Neuronal stem cell (in vitro differentiated cells): ENCODE data around the gene CACNB4.

Experiments
- DNase-seq: peaks from one replicate; pipeline ENCODE4 v3.0.0-alpha.2; 2013; ENCODE audit warnings: low spot score
- H2AFZ ChIP-seq: one replicate; pipeline ENCODE4 v1.6.1; 2013; ENCODE audit warnings: mild to moderate bottlenecking, low read length, inconsistent platforms
- H2AK5ac ChIP-seq: 2 replicates; pipeline ENCODE4 v1.6.1; 2013; ENCODE audit warnings: low read depth, mild to moderate bottlenecking, inconsistent platforms, low read length, moderate library complexity, mixed read lengths
- H2BK120ac ChIP-seq: 2 replicates; pipeline ENCODE4 v1.6.1; 2013; ENCODE audit warnings: low read depth, mild to moderate bottlenecking, inconsistent platforms, low read length, moderate library complexity, mixed read lengths
- H2BK12ac ChIP-seq: one replicate; pipeline ENCODE4 v1.6.1; 2013; ENCODE audit warnings: low read length, inconsistent platforms
- H2BK15ac ChIP-seq: 2 replicates; pipeline ENCODE4 v1.6.1; 2013; ENCODE audit warnings: mild to moderate bottlenecking, low read length, inconsistent platforms, mixed read lengths
- H2BK5ac ChIP-seq: one replicate; pipeline ENCODE4 v1.6.1; 2013; ENCODE audit warnings: inconsistent platforms, mild to moderate bottlenecking, low read length, moderate library complexity
- H3K14ac ChIP-seq: one replicate; pipeline ENCODE4 v1.6.1; 2013; ENCODE audit warnings: low read length, inconsistent platforms
- H3K18ac ChIP-seq: 2 replicates; pipeline ENCODE4 v1.6.1; 2013; ENCODE audit warnings: low read length, inconsistent platforms
- H3K23ac ChIP-seq: 2 replicates; pipeline ENCODE4 v1.6.1; 2013; ENCODE audit warnings: low read depth, mild to moderate bottlenecking, mixed read lengths, low read length, inconsistent platforms; ENCODE audit not compliant: poor library complexity
- H3K27ac ChIP-seq: replicated peaks from 3 replicates; pipeline ENCODE4 v1.5.1; 2013; ENCODE audit warnings: low read length, inconsistent platforms
- H3K27me3 ChIP-seq, 3 experiments: 2 replicates each; pipeline ENCODE4 v1.6.1; 2013; ENCODE audit warnings: low read length in 3 of 3, mild to moderate bottlenecking in 2 of 3, inconsistent platforms in 1 of 3, low read depth in 1 of 3, mixed read lengths in 1 of 3, moderate library complexity in 1 of 3; ENCODE audit not compliant: control insufficient read depth in 3 of 3, insufficient read depth in 3 of 3
- H3K36me3 ChIP-seq, 2 donors: replicated peaks in 1 of 2; 2 replicates each; pipeline ENCODE4 v1.6.1; 2013; ENCODE audit warnings: low read length in 2 of 2; ENCODE audit not compliant: control insufficient read depth in 2 of 2, insufficient read depth in 2 of 2
- H3K4ac ChIP-seq: 2 replicates; pipeline ENCODE4 v1.6.1; 2013; ENCODE audit warnings: inconsistent platforms, mild to moderate bottlenecking, low read length, moderate library complexity
- H3K4me1 ChIP-seq, 2 donors: 1 replicate in 1 of 2; 2 replicates in 1 of 2; pipeline ENCODE4 v1.6.1; 2013; ENCODE audit warnings: low read length in 2 of 2, low read depth in 1 of 2; ENCODE audit not compliant: control insufficient read depth in 2 of 2, insufficient read depth in 1 of 2
- H3K4me2 ChIP-seq: one replicate; pipeline ENCODE4 v1.6.1; 2013; ENCODE audit warnings: mild to moderate bottlenecking, low read length, inconsistent platforms; ENCODE audit not compliant: insufficient read depth, poor library complexity, severe bottlenecking
- H3K4me3 ChIP-seq, 2 donors: 2 replicates each; pipeline ENCODE4 v1.5.1; 2013; ENCODE audit warnings: low read length in 2 of 2, mild to moderate bottlenecking in 2 of 2, inconsistent platforms in 1 of 2, moderate library complexity in 1 of 2
- H3K79me1 ChIP-seq: one replicate; pipeline ENCODE4 v1.6.1; 2013; ENCODE audit warnings: low read depth, mild to moderate bottlenecking, inconsistent platforms, low read length, moderate library complexity
- H3K9ac ChIP-seq: one replicate; pipeline ENCODE4 v1.6.1; 2013; ENCODE audit warnings: mild to moderate bottlenecking, low read depth, low read length, inconsistent platforms; ENCODE audit not compliant: poor library complexity
- H3K9me3 ChIP-seq, 2 donors: replicated peaks in 1 of 2; 2 replicates each; pipeline versions ENCODE3 to v1.6.1; 2013; ENCODE audit warnings: low read length in 2 of 2, mild to moderate bottlenecking in 2 of 2, inconsistent platforms in 1 of 2, low read depth in 1 of 2, mixed read lengths in 1 of 2, moderate library complexity in 1 of 2; ENCODE audit not compliant: control insufficient read depth in 2 of 2, insufficient read depth in 1 of 2
- H4K8ac ChIP-seq: one replicate; pipeline ENCODE4 v1.6.1; 2013; ENCODE audit warnings: low read depth, mild to moderate bottlenecking, inconsistent platforms, low read length, moderate library complexity
- H4K91ac ChIP-seq: one replicate; pipeline ENCODE4 v1.6.1; 2013; ENCODE audit warnings: low read length, low read depth, mild to moderate bottlenecking, inconsistent platforms; ENCODE audit not compliant: poor library complexity
- WGBS, 2 donors: extraction: QIAGEN DNeasy Blood & Tissue Kit; methylation state at CpG; one replicate each; pipeline ENCODE4 v1.1.7; 2013; ENCODE audit warnings: missing lambda C conversion rate in 2 of 2, mixed read lengths in 1 of 2; ENCODE audit not compliant: insufficient read length in 2 of 2, insufficient replicate concordance in 1 of 2; ENCODE audit errors: extremely low coverage in 2 of 2; 5-methylcytosine and 5-hydroxymethylcytosine counted together

CACNB4 gene

DNA sequence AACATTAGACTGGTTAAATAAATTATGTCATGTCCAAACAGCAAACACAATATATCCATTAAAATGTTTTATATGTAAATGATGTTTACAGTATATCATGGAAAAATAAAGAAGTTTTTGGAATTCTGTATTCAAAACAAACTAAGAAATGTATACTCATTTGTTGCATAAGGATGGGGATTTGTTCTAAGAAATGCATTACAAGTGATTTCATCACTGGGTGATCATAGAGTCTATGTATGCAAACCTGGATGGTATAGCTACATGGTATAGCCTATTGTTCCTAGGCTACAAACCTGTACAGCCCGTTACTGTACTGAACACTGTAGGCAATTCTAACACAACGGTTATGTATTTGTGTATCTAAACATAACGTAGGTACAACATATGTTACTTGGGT is 305.7 kb downstream of the CACNB4 start:
- Histone ChIP-seq H2AK5ac (no peak overlapping the region), H3K36me3 (peaks cover 0 to 35% of the 10 kb centered on the region in 2 donors), H3K79me1 (no peaks in the 10 kb centered on the region), H3K18ac (no peak overlapping the region), H4K8ac (no peak overlapping the region), H2BK120ac (no peak overlapping the region), H2BK5ac (no peak overlapping the region), H3K27me3 (no peaks in the 10 kb centered on the region), H3K14ac (no peak overlapping the region), H4K91ac (no peak overlapping the region), H3K9ac (no peak overlapping the region), H3K4me1 (no peaks in the 10 kb centered on the region), H3K4me3 (no peak overlapping the region), H3K9me3 (peaks cover 0 to 2% of the 10 kb centered on the region in 2 donors), H2AFZ (no peak overlapping the region), H3K4me2 (no peak overlapping the region), H2BK12ac (no peak overlapping the region), H3K23ac (no peak overlapping the region), H2BK15ac (no peak overlapping the region), H3K27ac (no peak overlapping the region), H3K4ac (no peak overlapping the region)
- WGBS, 2 donors: no CpG with 5 or more reads among the region's 3 CpGs
- no peak for DNase-seq

DNA sequence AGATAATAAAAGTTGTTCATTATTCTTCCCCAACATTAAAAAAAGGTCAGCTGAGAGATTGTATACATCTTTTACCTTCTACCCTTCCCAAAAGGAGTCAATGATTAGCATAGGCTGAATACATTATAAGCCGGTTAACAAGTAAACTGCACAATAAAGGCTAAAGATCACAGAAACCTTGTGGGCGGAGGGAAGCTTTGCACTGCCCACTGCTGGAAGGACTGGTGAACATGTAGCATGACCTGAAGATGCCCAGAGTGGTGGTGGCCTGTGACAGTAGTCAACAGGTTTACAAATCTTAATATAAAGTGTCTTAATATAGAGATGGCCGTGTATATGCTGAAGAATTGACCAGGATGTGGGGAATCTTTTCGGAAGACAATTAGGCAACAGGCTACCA is 306.3 kb downstream of the CACNB4 start:
- Histone ChIP-seq H3K27ac (no peak overlapping the region), H2BK15ac (no peak overlapping the region), H2AFZ (no peak overlapping the region), H4K8ac (no peak overlapping the region), H3K27me3 (no peaks in the 10 kb centered on the region), H3K4ac (no peak overlapping the region), H3K4me1 (no peaks in the 10 kb centered on the region), H3K36me3 (peaks cover 0 to 36% of the 10 kb centered on the region in 2 donors), H2AK5ac (no peak overlapping the region), H2BK120ac (no peak overlapping the region), H3K79me1 (no peaks in the 10 kb centered on the region), H3K4me2 (no peak overlapping the region), H3K14ac (no peak overlapping the region), H2BK12ac (no peak overlapping the region), H3K9me3 (peaks cover 0 to 2% of the 10 kb centered on the region in 2 donors), H2BK5ac (no peak overlapping the region), H4K91ac (no peak overlapping the region), H3K23ac (no peak overlapping the region), H3K18ac (no peak overlapping the region), H3K4me3 (no peak overlapping the region), H3K9ac (no peak overlapping the region)
- no peak for DNase-seq
- no CpG with 5 or more reads among the region's 4 CpGs for WGBS, 2 donors

DNA sequence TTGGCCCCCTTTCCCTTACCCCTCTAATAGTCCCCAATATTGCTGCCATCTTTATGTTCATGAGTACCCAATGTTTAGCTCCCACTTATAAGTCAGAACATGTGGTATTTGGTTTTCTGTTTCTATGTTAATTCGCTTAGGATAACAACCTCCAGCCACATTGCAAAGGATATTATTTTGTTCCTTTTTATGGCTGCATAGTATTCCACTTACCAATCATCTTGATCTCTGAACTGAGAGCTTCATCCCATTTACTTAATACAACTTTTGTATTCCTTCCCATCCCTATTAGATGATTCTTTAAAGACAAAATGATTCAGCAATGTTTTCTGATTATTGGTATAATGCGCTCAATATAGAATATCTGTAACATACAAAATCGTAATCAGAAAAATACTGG is 307.3 kb downstream of the CACNB4 start:
- no peak overlapping the region for H3K27ac ChIP-seq
- H2BK15ac ChIP-seq: no peak overlapping the region
- H2BK120ac ChIP-seq: no peak overlapping the region
- H3K9ac ChIP-seq: no peak overlapping the region
- peaks cover 0 to 2% of the 10 kb centered on the region in 2 donors for H3K4me1 ChIP-seq
- H4K8ac ChIP-seq: no peak overlapping the region
- H3K27me3 ChIP-seq: no peaks in the 10 kb centered on the region
- no peak overlapping the region for H3K14ac ChIP-seq
- H3K18ac ChIP-seq: no peak overlapping the region
- no peaks in the 10 kb centered on the region for H3K79me1 ChIP-seq
- no peak overlapping the region for H3K4me3 ChIP-seq
- no peak overlapping the region for H2BK12ac ChIP-seq
- H2AK5ac ChIP-seq: no peak overlapping the region
- H3K9me3 ChIP-seq: peaks cover 0 to 2% of the 10 kb centered on the region in 2 donors
- H3K36me3 ChIP-seq: peaks cover 0 to 36% of the 10 kb centered on the region in 2 donors
- WGBS, 2 donors: no CpG with 5 or more reads among the region's 3 CpGs
- no peak overlapping the region for H2AFZ ChIP-seq
- no peak overlapping the region for H3K23ac ChIP-seq
- H3K4ac ChIP-seq: no peak overlapping the region
- H4K91ac ChIP-seq: no peak overlapping the region
- no peak overlapping the region for H3K4me2 ChIP-seq
- no peak for DNase-seq
- H2BK5ac ChIP-seq: no peak overlapping the region

DNA sequence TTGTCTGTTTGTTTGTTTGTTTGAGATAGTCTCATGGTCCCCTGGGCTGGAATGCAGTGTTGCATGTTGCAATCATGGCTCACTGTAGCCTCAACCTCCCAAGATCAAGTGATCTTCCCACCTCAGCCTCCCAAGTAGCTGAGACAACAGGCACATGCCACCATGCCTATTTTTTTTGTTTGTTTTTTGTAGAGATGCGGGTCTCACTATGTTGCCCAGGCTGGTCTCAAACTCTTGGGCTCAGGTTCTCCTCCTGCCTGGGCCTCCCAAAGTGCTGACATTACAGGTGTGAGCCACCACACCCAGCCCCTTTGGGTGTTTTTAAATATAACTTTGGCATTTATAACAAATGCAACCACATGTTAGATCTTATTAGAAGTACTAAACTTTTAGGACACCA is 308.2 kb downstream of the CACNB4 start:
- no peak overlapping the region for H3K4me2 ChIP-seq
- no peak overlapping the region for H4K91ac ChIP-seq
- no peak overlapping the region for H2BK5ac ChIP-seq
- no peak overlapping the region for H3K4me3 ChIP-seq
- H2AFZ ChIP-seq: no peak overlapping the region
- no peak overlapping the region for H3K14ac ChIP-seq
- H3K27ac ChIP-seq: no peak overlapping the region
- H3K9me3 ChIP-seq: peaks cover 0 to 2% of the 10 kb centered on the region in 2 donors
- no peak for DNase-seq
- H4K8ac ChIP-seq: no peak overlapping the region
- no peak overlapping the region for H3K9ac ChIP-seq
- no peaks in the 10 kb centered on the region for H3K79me1 ChIP-seq
- no peak overlapping the region for H3K23ac ChIP-seq
- H3K4me1 ChIP-seq: peaks cover 0 to 10% of the 10 kb centered on the region in 2 donors
- H2BK15ac ChIP-seq: no peak overlapping the region
- H2BK12ac ChIP-seq: no peak overlapping the region
- H3K27me3 ChIP-seq: no peaks in the 10 kb centered on the region
- no peak overlapping the region for H3K4ac ChIP-seq
- no peak overlapping the region for H3K18ac ChIP-seq
- H3K36me3 ChIP-seq: peaks cover 0 to 36% of the 10 kb centered on the region in 2 donors
- H2AK5ac ChIP-seq: no peak overlapping the region
- WGBS, 2 donors: no CpG with 5 or more reads among the region's 1 CpG
- no peak overlapping the region for H2BK120ac ChIP-seq
